HFFc6 (cell line): Measurements from ENCODE around the gene RASA1. TPM values are rescaled to one million over a fixed set of nuclear protein-coding genes. Genes with fewer than 3 reads are reported as not detected.

Experiments used
- DNase-seq: peaks from one replicate; pipeline ENCODE4 v3.0.0-alpha.2; 2018
- H3K27ac Mint-ChIP-seq: 2 replicates; pipeline ENCODE4 v1.8.0; 2020; ENCODE audit warnings: mild to moderate bottlenecking, mixed read lengths
- H3K27me3 Mint-ChIP-seq: 2 replicates; pipeline ENCODE4 v1.8.0; 2021; ENCODE audit warnings: mild to moderate bottlenecking, moderate library complexity, mixed read lengths; ENCODE audit not compliant: insufficient read depth
- H3K36me3 Mint-ChIP-seq: 2 replicates; pipeline ENCODE4 v1.8.0; 2021; ENCODE audit warnings: low read depth, mixed read lengths
- H3K4me1 Mint-ChIP-seq: 2 replicates; pipeline ENCODE4 v1.8.0; 2020; ENCODE audit warnings: low read depth, mixed read lengths
- H3K4me3 Mint-ChIP-seq: 2 replicates; pipeline ENCODE4 v1.8.0; 2020; ENCODE audit warnings: mild to moderate bottlenecking, moderate library complexity, mixed read lengths
- H3K9me3 Mint-ChIP-seq: 2 replicates; pipeline ENCODE4 v1.8.0; 2020; ENCODE audit warnings: mild to moderate bottlenecking, mixed read lengths
- CTCF ChIP-seq: fragments of 200-600 bp; sonication (generic); IDR thresholded peaks from 2 replicates; pipeline ENCODE4 v1.5.0; 2021; ENCODE audit warnings: antibody characterized with exemption, mild to moderate bottlenecking
- total RNA-seq, 6 experiments: library from RNA; stranded (reverse); fragmentation: NEBNext Ultra II Directional; extraction: Animal tissue kit (Norgen Biotek cat#: 25700); gene quantifications; 2 replicates in 1 of 6; 3 replicates in 5 of 6; pipeline ENCODE4 v1.2.3, GENCODE V29; 2021

RASA1 gene
- total RNA-seq, 6 experiments from 2014 or later = 61.6 to 89.8 (median 64.9) TPM

GRCh38 chr5:87433945-87434344, 166.3 kb downstream of the RASA1 start:
- no peak overlapping the region for H3K27ac Mint-ChIP-seq
- TF ChIP-seq CTCF = no peak

GRCh38 chr5:87434461-87434860, 166.8 kb downstream of the RASA1 start:
- no peak overlapping the region for H3K4me3 Mint-ChIP-seq
- H3K9me3 Mint-ChIP-seq = no peaks in the 10 kb centered on the region

More at GRCh38 chr5:87433945-87434344, 166.3 kb downstream of the RASA1 start:
- no peaks in the 10 kb centered on the region for H3K9me3 Mint-ChIP-seq
- peaks cover 3% of the 10 kb centered on the region; the same call in 1 of the 2 replicates for H3K27me3 Mint-ChIP-seq
- no peaks in the 10 kb centered on the region for H3K4me1 Mint-ChIP-seq
- no peak overlapping the region for H3K4me3 Mint-ChIP-seq
- H3K36me3 Mint-ChIP-seq = no peaks in the 10 kb centered on the region
- DNase-seq = no peak

GRCh38 chr5:87435144-87435694, 167.5 kb downstream of the RASA1 start:
- H3K27me3 Mint-ChIP-seq = peaks cover 3% of the 10 kb centered on the region; the same call in 1 of the 2 replicates
- H3K36me3 Mint-ChIP-seq = no peaks in the 10 kb centered on the region
- H3K27ac Mint-ChIP-seq = no peak overlapping the region
- TF ChIP-seq CTCF = no peak
- no peaks in the 10 kb centered on the region for H3K4me1 Mint-ChIP-seq
- H3K4me3 Mint-ChIP-seq = no peak overlapping the region
- no peaks in the 10 kb centered on the region for H3K9me3 Mint-ChIP-seq
- DNase-seq = no peak

More at GRCh38 chr5:87434461-87434860, 166.8 kb downstream of the RASA1 start:
- no peaks in the 10 kb centered on the region for H3K4me1 Mint-ChIP-seq
- no peak for DNase-seq
- no peak overlapping the region for H3K27ac Mint-ChIP-seq
- no peaks in the 10 kb centered on the region for H3K36me3 Mint-ChIP-seq
- no peak for TF ChIP-seq CTCF
- peaks cover 3% of the 10 kb centered on the region; the same call in 1 of the 2 replicates for H3K27me3 Mint-ChIP-seq

- Mint-ChIP-seq H3K36me3 (no peaks in the 10 kb centered on the region), H3K9me3 (no peaks in the 10 kb centered on the region), H3K27me3 (peaks cover 4% of the 10 kb centered on the region; the same call in 1 of the 2 replicates), H3K27ac (no peak overlapping the region), H3K4me3 (no peak overlapping the region), H3K4me1 (no peaks in the 10 kb centered on the region)
- DNase-seq = no peak
- no peak for TF ChIP-seq CTCF
These were observed 170.0 kb downstream of the RASA1 start for GRCh38 chr5:87437724-87438123.

- H3K4me1 Mint-ChIP-seq = no peaks in the 10 kb centered on the region
- no peak overlapping the region for H3K4me3 Mint-ChIP-seq
- peaks cover 4% of the 10 kb centered on the region; the same call in 1 of the 2 replicates for H3K27me3 Mint-ChIP-seq
- no peak for DNase-seq
- no peak for TF ChIP-seq CTCF
- H3K27ac Mint-ChIP-seq = no peak overlapping the region
- no peaks in the 10 kb centered on the region for H3K9me3 Mint-ChIP-seq
- H3K36me3 Mint-ChIP-seq = no peaks in the 10 kb centered on the region
These were observed 170.5 kb downstream of the RASA1 start for GRCh38 chr5:87438231-87438630.

Other genes with a start within 250 kb of the RASA1 start
- 10 to 100 TPM; 49.5 to 69.0 (median 66.4) TPM for gene CCNH, start 145.0 kb downstream of the RASA1 start, total RNA-seq